LNCaP clone FGC (cell line): Measurements from ENCODE around the gene TIMM17B.

Source experiments
- DNase-seq: peaks from one replicate; pipeline ENCODE4 v3.0.0-alpha.2; 2011; ENCODE audit warnings: low read depth
- H3K4me3 ChIP-seq: 2 replicates; pipeline ENCODE4 v1.5.1; 2011; ENCODE audit warnings: mild to moderate bottlenecking, low read depth, low read length, control low read depth
- TF ChIP-seq, protein P1 (sequence below): IDR thresholded peaks from 2 replicates; pipeline ENCODE4 v1.5.1; 2012; ENCODE audit warnings: mild to moderate bottlenecking; ENCODE audit not compliant: control insufficient read depth, insufficient read depth; ENCODE audit errors: extremely low read depth

The TIMM17B gene

GRCh38 chrX:48852857-48853256, 44.7 kb downstream of the TIMM17B start:
- TF ChIP-seq, protein P1, sequence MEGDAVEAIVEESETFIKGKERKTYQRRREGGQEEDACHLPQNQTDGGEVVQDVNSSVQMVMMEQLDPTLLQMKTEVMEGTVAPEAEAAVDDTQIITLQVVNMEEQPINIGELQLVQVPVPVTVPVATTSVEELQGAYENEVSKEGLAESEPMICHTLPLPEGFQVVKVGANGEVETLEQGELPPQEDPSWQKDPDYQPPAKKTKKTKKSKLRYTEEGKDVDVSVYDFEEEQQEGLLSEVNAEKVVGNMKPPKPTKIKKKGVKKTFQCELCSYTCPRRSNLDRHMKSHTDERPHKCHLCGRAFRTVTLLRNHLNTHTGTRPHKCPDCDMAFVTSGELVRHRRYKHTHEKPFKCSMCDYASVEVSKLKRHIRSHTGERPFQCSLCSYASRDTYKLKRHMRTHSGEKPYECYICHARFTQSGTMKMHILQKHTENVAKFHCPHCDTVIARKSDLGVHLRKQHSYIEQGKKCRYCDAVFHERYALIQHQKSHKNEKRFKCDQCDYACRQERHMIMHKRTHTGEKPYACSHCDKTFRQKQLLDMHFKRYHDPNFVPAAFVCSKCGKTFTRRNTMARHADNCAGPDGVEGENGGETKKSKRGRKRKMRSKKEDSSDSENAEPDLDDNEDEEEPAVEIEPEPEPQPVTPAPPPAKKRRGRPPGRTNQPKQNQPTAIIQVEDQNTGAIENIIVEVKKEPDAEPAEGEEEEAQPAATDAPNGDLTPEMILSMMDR, result no peak
- no peak overlapping the region for H3K4me3 ChIP-seq
- no peak for DNase-seq

- no peak overlapping the region for H3K4me3 ChIP-seq
- DNase-seq, result no peak
- TF ChIP-seq, protein P1, result no peak
Observed at GRCh38 chrX:48848847-48849246, 48.7 kb downstream of the TIMM17B start.
